HG02981 (cell line): ENCODE results near the gene PTPRD.

Experiments
- ATAC-seq: cut with Tn5 transposase; IDR thresholded peaks from one replicate; pipeline ENCODE4 v1.9.1; 2021; ENCODE audit warnings: mild to moderate bottlenecking, moderate library complexity; ENCODE audit not compliant: unreplicated experiment

PTPRD gene

GRCh38 chr9:8817335-8817734 is 1795.5 kb downstream of the PTPRD start:
- ATAC-seq, result no peak

GRCh38 chr9:8816361-8816760 is 1796.4 kb downstream of the PTPRD start:
- no peak for ATAC-seq

GRCh38 chr9:8815931-8816330 is 1796.9 kb downstream of the PTPRD start:
- no peak for ATAC-seq

GRCh38 chr9:8815219-8815618 is 1797.6 kb downstream of the PTPRD start:
- ATAC-seq, result no peak

- ATAC-seq, result no peak
Observed at GRCh38 chr9:8812888-8813287, 1799.9 kb downstream of the PTPRD start.

- no peak for ATAC-seq
Observed at GRCh38 chr9:8809741-8810140, 1803.1 kb downstream of the PTPRD start.

- no peak for ATAC-seq
Observed at GRCh38 chr9:8806150-8806549, 1806.7 kb downstream of the PTPRD start.

GRCh38 chr9:8804613-8805012 is 1808.2 kb downstream of the PTPRD start:
- ATAC-seq, result no peak

GRCh38 chr9:8802242-8802641 is 1810.6 kb downstream of the PTPRD start:
- ATAC-seq, result no peak

GRCh38 chr9:8800196-8800595 is 1812.6 kb downstream of the PTPRD start:
- no peak for ATAC-seq

GRCh38 chr9:8799615-8800014 is 1813.2 kb downstream of the PTPRD start:
- no peak for ATAC-seq

- no peak for ATAC-seq
Observed at GRCh38 chr9:8799206-8799605, 1813.6 kb downstream of the PTPRD start.

GRCh38 chr9:8784838-8785237 is 1828.0 kb downstream of the PTPRD start:
- ATAC-seq, result no peak

GRCh38 chr9:8783941-8784340 is 1828.9 kb downstream of the PTPRD start:
- ATAC-seq, result no peak

- no peak for ATAC-seq
Observed at GRCh38 chr9:8782237-8782636, 1830.6 kb downstream of the PTPRD start.

- no peak for ATAC-seq
Observed at GRCh38 chr9:8781458-8781857, 1831.3 kb downstream of the PTPRD start.

- no peak for ATAC-seq
Observed at GRCh38 chr9:8780386-8780785, 1832.4 kb downstream of the PTPRD start.

- ATAC-seq, result no peak
Observed at GRCh38 chr9:8779478-8779877, 1833.3 kb downstream of the PTPRD start.

GRCh38 chr9:8778356-8778755 is 1834.4 kb downstream of the PTPRD start:
- no peak for ATAC-seq

GRCh38 chr9:8772302-8772701 is 1840.5 kb downstream of the PTPRD start:
- ATAC-seq, result no peak

GRCh38 chr9:8769153-8769552 is 1843.6 kb downstream of the PTPRD start:
- ATAC-seq, result no peak

GRCh38 chr9:8766096-8766495 is 1846.7 kb downstream of the PTPRD start:
- no peak for ATAC-seq

- no peak for ATAC-seq
Observed at GRCh38 chr9:8764051-8764450, 1848.8 kb downstream of the PTPRD start.
